ENCODE data around the gene CENPP.

The CENPP gene

DNA sequence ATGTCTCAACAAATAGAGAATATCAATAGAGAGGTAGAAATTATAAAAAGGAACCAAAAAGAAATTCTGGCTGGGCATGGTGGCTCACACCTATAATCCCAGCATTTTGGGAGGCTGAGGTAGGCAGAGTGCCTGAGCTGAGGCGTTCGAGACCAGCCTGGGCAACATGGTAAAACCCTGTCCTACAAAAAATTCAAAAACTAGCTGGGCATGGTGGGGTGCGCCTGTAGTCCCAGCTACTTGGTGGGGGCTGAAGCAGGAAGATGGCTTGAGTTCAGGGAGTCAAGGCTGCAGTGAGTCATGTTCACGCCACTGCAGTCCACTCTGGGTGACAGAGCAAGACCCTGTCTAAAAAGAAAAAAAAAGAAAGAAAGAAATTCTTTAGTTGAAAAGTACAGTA lies 319.3 kb downstream of the CENPP start:
- no peak for DNase-seq (ENCODE audit: insufficient read length, low spot score)
- no peak for FAIRE-seq
- TF ChIP-seq POU2F2 (IDR thresholded peaks at IDR 0.05; ENCODE audit: low read depth, low read length) (no peak), POLR2AphosphoS5 (IDR thresholded peaks at IDR 0.05; ENCODE audit: low read depth, low read length) (no peak), SPI1 (IDR thresholded peaks at IDR 0.05; ENCODE audit: low read depth, low read length) (no peak), POLR2A (IDR thresholded peaks at IDR 0.05; ENCODE audit: low read depth, low read length) (no peak), TAF1 (IDR thresholded peaks at IDR 0.05; ENCODE audit: low read depth, low read length) (no peak), PAX5 (IDR thresholded peaks at IDR 0.05; ENCODE audit: insufficient read depth, low read length, severe bottlenecking) (no peak)

DNA sequence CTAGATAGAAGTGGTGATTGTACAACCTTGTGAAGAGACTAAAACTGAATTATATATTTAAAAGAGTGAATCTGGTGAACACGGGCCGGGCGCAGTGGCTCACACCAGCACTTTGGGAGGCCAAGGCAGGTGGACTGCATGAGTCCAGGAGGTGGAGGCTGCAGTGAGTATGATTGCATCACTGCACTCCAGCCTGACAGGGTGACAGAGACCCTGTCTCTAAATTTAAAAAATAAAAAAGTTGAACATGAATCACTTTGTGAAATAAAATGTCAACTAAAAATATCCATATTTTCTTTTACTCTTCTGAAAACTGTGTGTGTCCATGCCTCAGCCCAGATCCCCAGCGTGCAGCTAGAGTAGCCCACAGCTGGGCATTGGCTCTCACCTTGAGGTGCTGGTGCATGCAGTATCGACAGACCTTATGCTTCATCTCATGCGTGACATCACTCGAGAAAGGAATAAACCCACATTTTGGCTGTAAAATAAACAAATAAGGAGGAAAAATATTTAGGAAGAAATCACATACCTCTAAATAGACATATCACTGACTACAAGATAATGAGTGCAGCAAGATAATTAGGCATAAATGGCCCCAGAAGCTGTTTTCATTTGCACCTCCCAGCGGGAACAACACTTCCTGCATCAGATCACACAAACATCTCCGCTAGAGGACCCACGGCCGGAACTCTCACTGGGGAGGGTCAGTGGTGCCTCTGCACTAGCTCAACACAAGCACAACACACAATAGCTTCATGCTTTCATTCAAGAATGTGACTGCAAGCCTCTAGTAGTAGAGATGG lies 322.1 kb downstream of the CENPP start:
- DNase-seq (ENCODE audit: insufficient read length, low spot score) (no peak), FAIRE-seq (no peak)
- TF ChIP-seq TAF1 (IDR thresholded peaks at IDR 0.05; ENCODE audit: low read depth, low read length): no peak
- TF ChIP-seq PAX5 (IDR thresholded peaks at IDR 0.05; ENCODE audit: insufficient read depth, low read length, severe bottlenecking): no peak
- no peak for TF ChIP-seq POU2F2 (IDR thresholded peaks at IDR 0.05; ENCODE audit: low read depth, low read length)
- no peak for TF ChIP-seq POLR2AphosphoS5 (IDR thresholded peaks at IDR 0.05; ENCODE audit: low read depth, low read length)
- TF ChIP-seq POLR2A (IDR thresholded peaks at IDR 0.05; ENCODE audit: low read depth, low read length): no peak
- TF ChIP-seq SPI1 (IDR thresholded peaks at IDR 0.05; ENCODE audit: low read depth, low read length): no peak

DNA sequence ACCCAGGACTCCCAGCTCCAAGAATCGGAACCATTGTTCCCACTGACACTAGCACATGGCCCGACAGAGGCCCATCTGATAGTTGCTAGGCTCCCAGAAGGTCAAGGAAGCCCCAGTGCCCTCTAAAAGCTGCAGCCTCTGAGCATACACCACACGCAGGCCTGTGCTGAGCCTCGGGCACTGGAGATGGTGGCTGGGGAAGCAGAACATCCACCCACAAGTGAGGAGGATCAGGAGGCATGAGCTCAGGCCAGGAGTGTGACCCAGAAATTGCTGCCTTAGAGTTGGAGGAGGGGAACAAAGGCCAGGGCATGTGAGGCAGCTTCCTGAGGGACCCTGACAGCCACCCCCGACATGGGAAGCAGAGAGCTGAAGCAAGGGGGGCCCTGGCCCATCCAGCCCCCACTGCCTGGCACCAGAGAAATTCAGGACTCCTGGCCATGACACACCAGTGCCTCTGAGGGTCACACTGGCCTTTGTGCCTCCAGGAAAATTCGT lies 322.8 kb downstream of the CENPP start:
- FAIRE-seq (no peak), DNase-seq (ENCODE audit: insufficient read length, low spot score) (no peak)
- TF ChIP-seq POLR2A (IDR thresholded peaks at IDR 0.05; ENCODE audit: low read depth, low read length): no peak
- TF ChIP-seq POLR2AphosphoS5 (IDR thresholded peaks at IDR 0.05; ENCODE audit: low read depth, low read length): no peak
- TF ChIP-seq POU2F2 (IDR thresholded peaks at IDR 0.05; ENCODE audit: low read depth, low read length): no peak
- TF ChIP-seq PAX5 (IDR thresholded peaks at IDR 0.05; ENCODE audit: insufficient read depth, low read length, severe bottlenecking): no peak

DNA sequence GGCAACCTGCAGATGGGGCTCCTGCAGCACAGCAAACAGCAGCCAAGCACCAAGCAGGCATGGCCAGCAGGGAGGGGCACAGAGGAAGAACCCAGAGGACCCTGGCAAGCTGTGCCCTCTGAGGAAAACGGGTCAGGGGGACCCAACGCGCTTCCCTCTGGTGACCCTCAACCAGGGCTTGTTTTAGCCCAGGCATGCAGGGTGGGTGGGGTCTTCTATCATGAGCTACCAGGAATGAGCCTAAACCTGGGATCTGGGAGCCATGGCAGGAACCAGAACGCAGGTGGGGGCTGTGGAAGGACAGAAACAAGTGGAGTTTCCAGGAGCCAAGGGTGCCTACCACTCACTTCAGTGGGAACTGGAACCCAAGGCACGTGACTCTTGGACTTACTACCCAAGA lies 323.3 kb downstream of the CENPP start:
- FAIRE-seq (no peak), DNase-seq (ENCODE audit: insufficient read length, low spot score) (no peak)
- no peak for TF ChIP-seq TAF1 (IDR thresholded peaks at IDR 0.05; ENCODE audit: low read depth, low read length)
- no peak for TF ChIP-seq PAX5 (IDR thresholded peaks at IDR 0.05; ENCODE audit: insufficient read depth, low read length, severe bottlenecking)
- no peak for TF ChIP-seq POLR2A (IDR thresholded peaks at IDR 0.05; ENCODE audit: low read depth, low read length)
- no peak for TF ChIP-seq POLR2AphosphoS5 (IDR thresholded peaks at IDR 0.05; ENCODE audit: low read depth, low read length)
- no peak for TF ChIP-seq SPI1 (IDR thresholded peaks at IDR 0.05; ENCODE audit: low read depth, low read length)
- no peak for TF ChIP-seq POU2F2 (IDR thresholded peaks at IDR 0.05; ENCODE audit: low read depth, low read length)

DNA sequence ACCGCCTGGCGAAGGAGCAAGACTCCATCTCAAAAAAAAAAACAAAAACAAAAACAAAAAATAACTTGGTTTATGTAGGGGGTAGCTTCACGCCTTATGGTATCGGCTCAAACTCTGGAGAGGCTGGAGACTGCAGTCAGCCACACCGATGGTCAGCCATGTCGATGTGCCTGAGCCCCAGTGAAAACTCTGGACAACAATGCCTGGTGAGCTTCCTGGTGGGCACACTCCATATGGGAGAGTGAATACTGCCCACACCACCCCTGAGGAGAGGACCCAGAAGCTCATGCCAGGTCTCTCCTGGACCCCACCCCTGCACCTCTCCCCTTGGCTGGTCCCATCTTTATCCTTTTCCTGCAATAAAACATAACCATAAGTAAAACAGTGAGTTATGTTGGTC lies 324.5 kb downstream of the CENPP start:
- TF ChIP-seq POLR2AphosphoS5 (IDR thresholded peaks at IDR 0.05; ENCODE audit: low read depth, low read length) (no peak), POLR2A (IDR thresholded peaks at IDR 0.05; ENCODE audit: low read depth, low read length) (no peak), PAX5 (IDR thresholded peaks at IDR 0.05; ENCODE audit: insufficient read depth, low read length, severe bottlenecking) (no peak), TAF1 (IDR thresholded peaks at IDR 0.05; ENCODE audit: low read depth, low read length) (no peak)
- FAIRE-seq (no peak), DNase-seq (ENCODE audit: insufficient read length, low spot score) (no peak)

DNA sequence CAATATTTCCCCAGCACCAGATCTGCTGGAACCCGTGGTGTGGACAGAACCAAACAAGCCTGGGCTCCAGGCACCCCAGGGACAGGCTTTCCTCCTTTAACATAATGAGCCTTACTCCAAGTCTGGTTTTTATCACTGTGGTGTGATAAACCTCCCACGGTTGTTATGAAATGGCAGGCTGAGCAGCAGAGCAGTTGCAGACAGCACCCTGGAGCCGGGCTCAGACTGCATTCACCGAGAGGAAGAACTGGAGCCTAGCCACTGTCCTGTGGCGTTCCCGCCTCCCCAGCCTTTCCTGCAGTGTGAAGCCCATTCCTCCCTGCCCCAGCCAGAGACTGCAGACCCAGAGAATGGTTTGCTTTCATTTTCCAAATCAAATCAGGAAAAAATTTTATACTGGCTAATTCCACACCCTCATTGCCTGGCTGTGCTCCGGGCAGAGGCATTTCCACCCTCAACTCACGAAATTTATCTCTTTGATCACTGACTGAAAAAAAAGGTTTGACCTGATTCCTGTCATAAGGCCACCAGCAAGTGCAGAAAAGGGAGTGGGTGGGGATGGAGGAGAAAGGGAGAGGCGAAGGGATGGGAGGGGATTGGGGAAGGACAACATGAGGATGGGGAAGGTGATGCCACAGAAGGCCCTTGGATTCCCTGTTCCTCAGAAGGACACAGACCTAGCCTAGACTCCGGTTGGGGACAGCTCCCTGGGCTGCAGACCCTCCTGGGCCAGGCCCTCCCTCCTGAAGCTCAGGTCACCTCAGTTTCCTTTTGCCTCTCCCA lies 325.3 kb downstream of the CENPP start:
- no peak for DNase-seq (ENCODE audit: insufficient read length, low spot score)
- FAIRE-seq: no peak
- TF ChIP-seq SPI1 (IDR thresholded peaks at IDR 0.05; ENCODE audit: low read depth, low read length) (no peak), POLR2A (IDR thresholded peaks at IDR 0.05; ENCODE audit: low read depth, low read length) (no peak), POLR2AphosphoS5 (IDR thresholded peaks at IDR 0.05; ENCODE audit: low read depth, low read length) (no peak), POU2F2 (IDR thresholded peaks at IDR 0.05; ENCODE audit: low read depth, low read length) (no peak), TAF1 (IDR thresholded peaks at IDR 0.05; ENCODE audit: low read depth, low read length) (no peak), PAX5 (IDR thresholded peaks at IDR 0.05; ENCODE audit: insufficient read depth, low read length, severe bottlenecking) (no peak)

DNA sequence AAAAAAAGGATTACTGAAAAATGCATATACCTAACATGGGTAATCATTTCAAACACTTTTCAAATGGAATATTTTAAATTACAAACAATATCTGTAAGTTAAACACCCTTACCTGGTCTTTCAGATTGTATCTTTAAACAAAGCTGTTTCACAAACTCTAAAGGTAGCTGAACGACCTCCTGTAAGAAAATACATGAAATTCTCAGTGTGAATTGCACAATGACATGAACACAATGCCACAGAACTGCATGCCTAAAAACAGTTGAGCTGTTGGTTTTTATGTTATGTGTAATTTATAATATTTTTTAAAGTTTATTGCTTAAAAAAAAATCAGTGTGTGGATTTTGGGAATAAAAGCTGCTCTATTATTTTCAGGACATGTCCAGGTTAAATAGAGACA lies 326.7 kb downstream of the CENPP start:
- DNase-seq (ENCODE audit: insufficient read length, low spot score): no peak
- no peak for TF ChIP-seq POU2F2 (IDR thresholded peaks at IDR 0.05; ENCODE audit: low read depth, low read length)
- TF ChIP-seq PAX5 (IDR thresholded peaks at IDR 0.05; ENCODE audit: insufficient read depth, low read length, severe bottlenecking): no peak
- TF ChIP-seq SPI1 (IDR thresholded peaks at IDR 0.05; ENCODE audit: low read depth, low read length): no peak
- TF ChIP-seq POLR2AphosphoS5 (IDR thresholded peaks at IDR 0.05; ENCODE audit: low read depth, low read length): no peak
- no peak for TF ChIP-seq POLR2A (IDR thresholded peaks at IDR 0.05; ENCODE audit: low read depth, low read length)
- TF ChIP-seq TAF1 (IDR thresholded peaks at IDR 0.05; ENCODE audit: low read depth, low read length): no peak
- FAIRE-seq: no peak

DNA sequence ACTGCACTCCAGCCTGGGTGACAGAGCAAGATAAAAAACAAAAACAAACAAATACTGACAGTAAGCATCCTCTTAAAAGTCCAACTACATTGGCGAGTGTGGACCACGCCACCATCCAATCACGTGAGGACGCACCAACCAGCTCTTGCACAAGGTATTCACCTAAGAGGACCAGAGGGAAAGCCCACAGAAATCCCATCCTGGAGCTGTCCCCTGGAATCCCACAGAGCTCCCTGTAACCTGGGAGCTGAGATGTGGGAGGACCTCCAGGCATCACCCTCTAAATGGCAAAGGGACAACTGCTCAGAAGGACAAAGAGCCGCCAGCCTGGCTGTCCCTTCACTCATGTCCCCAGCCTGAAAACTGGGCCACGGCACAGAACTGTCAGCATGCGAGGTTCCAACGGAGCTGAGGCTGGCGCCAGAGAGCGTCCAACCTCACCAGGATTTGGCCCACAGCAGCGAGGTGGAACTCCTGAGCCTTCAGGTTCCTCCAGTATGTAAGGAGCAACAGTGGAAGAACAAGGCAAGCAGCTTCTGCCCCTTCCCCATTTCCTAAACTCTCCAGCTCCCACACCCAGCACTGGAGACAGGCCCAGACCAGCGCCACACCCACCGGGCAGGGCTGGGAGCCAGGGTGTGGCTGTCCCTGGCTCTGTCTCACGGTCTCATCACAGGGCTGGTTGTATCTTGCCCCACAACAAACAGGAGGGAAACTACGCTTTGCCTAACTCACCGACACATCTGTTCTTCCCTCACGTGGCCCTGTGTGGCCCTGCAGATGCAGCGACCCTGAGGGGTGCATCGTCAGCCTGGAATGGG lies 328.9 kb downstream of the CENPP start:
- no peak for DNase-seq (ENCODE audit: insufficient read length, low spot score)
- TF ChIP-seq PAX5 (IDR thresholded peaks at IDR 0.05; ENCODE audit: insufficient read depth, low read length, severe bottlenecking) (no peak), TAF1 (IDR thresholded peaks at IDR 0.05; ENCODE audit: low read depth, low read length) (no peak), POLR2AphosphoS5 (IDR thresholded peaks at IDR 0.05; ENCODE audit: low read depth, low read length) (no peak), POLR2A (IDR thresholded peaks at IDR 0.05; ENCODE audit: low read depth, low read length) (no peak)
- FAIRE-seq: no peak

DNA sequence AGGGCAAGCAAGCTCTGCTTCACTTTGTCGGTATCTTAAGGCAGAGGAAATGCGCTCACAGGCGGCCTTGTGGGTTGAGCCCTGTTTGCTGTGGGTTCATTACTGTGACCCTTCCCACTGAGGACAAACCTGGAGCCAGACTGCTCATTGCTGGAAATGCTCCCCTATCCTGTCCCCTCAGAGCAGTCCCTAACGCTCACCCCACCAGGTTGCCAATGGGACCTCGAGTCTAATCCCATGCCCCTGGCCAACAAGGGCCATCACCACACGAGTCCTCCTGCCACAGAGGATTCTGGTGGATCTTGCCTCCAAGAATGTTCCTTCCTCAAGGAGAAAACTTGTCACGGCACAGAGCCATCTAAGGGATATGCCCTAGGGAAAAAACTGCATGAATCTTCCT lies 329.6 kb downstream of the CENPP start:
- FAIRE-seq: no peak
- TF ChIP-seq POLR2AphosphoS5 (IDR thresholded peaks at IDR 0.05; ENCODE audit: low read depth, low read length) (no peak), POU2F2 (IDR thresholded peaks at IDR 0.05; ENCODE audit: low read depth, low read length) (no peak), POLR2A (IDR thresholded peaks at IDR 0.05; ENCODE audit: low read depth, low read length) (no peak), PAX5 (IDR thresholded peaks at IDR 0.05; ENCODE audit: insufficient read depth, low read length, severe bottlenecking) (no peak), SPI1 (IDR thresholded peaks at IDR 0.05; ENCODE audit: low read depth, low read length) (no peak), TAF1 (IDR thresholded peaks at IDR 0.05; ENCODE audit: low read depth, low read length) (no peak)

More for the DNA sequence above, 329.6 kb downstream of the CENPP start:
- no peak for DNase-seq (ENCODE audit: insufficient read length, low spot score)
